Hindlimb muscle (tissue), 1 donor: ENCODE data around the gene TIMP1. TPM values are rescaled to one million over a fixed set of nuclear protein-coding genes. Genes with fewer than 3 reads are reported as not detected.
"Not testable (repeated sequence)": the region's sequence is repeated elsewhere in the genome, so short reads cannot be mapped to it uniquely, and the experiment has no call there.

Source experiments
- DNase-seq: peaks from one replicate; pipeline ENCODE4 v3.0.0-alpha.2; 2013
- polyA plus RNA-seq: library from polyadenylated mRNA; unstranded; fragments of 120-200 nt; gene quantifications from one replicate; pipeline ENCODE4 v1.2.1, GENCODE V29; 2013; ENCODE audit not compliant: insufficient read length

TIMP1 gene
- polyA plus RNA-seq, 1 donor = 120 TPM

DNA sequence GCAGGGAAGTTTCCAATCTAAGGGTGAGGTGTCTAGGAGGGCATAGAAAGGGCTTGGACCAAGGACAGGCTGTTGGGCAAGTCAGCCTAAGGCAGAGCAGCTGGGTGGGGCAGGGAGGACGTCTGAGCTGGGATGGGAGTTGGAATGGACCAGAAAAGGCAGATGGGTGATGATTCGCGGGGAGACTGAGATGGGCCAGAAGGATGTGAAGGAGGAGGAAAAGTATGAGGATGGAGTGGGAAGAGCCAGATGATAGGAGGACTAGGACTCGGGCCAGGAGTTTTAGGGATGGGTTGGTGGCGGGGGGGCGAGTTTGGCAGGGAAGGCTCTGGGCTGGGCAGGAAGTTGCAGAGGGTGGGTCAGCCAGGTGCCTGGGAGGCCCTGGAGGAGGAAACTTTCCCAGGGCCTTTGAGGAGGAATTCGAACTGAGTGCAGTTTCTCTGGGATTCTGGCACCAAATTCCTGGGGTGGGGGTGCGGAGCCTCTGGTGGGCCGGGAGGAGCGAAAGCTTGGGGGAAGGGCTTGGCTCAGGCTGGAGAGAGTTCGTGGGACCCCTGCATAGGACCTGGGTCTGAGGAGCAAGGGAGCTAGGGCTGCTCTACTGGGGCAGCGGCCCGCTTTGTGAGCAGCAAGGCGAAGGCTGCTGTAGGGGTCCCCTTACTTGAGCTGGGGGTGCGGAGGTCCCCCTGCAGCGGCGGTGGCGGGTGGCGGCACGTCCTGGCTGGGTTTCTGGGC lies 8.7 kb upstream of the TIMP1 start:
- peak; percentile 62 for DNase-seq

GRCh38 chrX:47574076-47574546 lies 8.1 kb upstream of the TIMP1 start:
- DNase-seq = peak; percentile 36

- DNase-seq = no peak
Observed at GRCh38 chrX:47574547-47575301, 7.5 kb upstream of the TIMP1 start.

- no peak for DNase-seq
Observed at GRCh38 chrX:47576021-47576898, 6.0 kb upstream of the TIMP1 start.

GRCh38 chrX:47577424-47577823 lies 4.8 kb upstream of the TIMP1 start:
- DNase-seq = no peak

GRCh38 chrX:47577901-47578300 lies 4.3 kb upstream of the TIMP1 start:
- no peak for DNase-seq

- DNase-seq = no peak
Observed at GRCh38 chrX:47578692-47579091, 3.5 kb upstream of the TIMP1 start.

GRCh38 chrX:47579537-47579936 lies 2.7 kb upstream of the TIMP1 start:
- DNase-seq = no peak

- DNase-seq = no peak
Observed at GRCh38 chrX:47583240-47583861, 1.1 kb downstream of the TIMP1 start.

- DNase-seq = no peak
Observed at GRCh38 chrX:47584714-47585113, 2.5 kb downstream of the TIMP1 start.

GRCh38 chrX:47585273-47585672 lies 3.0 kb downstream of the TIMP1 start:
- DNase-seq = no peak

DNA sequence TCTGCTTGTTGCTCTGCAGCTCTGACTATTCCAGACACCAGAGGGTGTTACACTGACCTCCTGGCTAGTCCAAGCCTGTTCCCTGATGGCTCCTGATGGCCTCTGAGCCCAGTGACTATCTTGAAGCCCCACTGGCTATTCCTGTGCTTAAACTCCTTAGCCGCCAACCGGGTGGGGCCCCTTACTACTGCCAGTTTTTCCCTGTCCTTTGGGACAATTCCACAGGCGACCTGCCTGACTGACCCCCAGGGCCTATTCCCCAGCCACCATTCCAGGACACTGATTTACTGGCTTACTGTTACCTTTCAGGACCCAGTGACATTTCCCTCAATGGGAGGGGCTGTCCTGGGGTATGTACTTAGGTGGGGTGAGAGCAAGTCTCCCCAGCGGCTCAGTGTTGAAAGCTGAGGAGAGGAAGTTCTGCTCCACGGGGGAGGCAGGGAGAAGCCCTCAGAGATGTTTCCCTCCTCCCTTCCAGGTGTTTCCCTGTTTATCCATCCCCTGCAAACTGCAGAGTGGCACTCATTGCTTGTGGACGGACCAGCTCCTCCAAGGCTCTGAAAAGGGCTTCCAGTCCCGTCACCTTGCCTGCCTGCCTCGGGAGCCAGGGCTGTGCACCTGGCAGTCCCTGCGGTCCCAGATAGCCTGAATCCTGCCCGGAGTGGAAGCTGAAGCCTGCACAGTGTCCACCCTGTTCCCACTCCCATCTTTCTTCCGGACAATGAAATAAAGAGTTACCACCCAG lies 4.0 kb downstream of the TIMP1 start:
- DNase-seq = no peak

- no peak for DNase-seq
Observed at GRCh38 chrX:47587091-47587891, 5.1 kb downstream of the TIMP1 start.

GRCh38 chrX:47587906-47588735 lies 5.9 kb downstream of the TIMP1 start:
- no peak for DNase-seq

DNA sequence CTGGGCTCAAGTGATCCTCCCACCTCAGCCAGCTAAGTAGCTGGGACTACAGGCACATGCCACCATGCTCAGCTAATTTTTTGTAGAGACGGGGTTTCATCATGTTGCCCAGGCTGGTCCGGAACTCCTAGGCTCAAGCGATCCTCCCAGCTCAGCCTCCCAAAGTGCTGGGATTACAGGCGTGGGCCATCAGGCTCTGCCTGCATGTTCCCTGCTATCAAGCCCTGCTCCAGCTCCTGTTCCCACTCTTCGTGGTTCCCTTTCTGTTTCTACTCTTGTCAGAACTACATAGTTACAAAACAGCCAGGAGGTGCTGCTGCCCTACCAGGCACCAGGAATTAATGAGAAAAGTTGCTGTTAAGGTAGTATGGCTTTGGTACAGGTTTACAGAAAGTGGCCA lies 8.7 kb downstream of the TIMP1 start:
- DNase-seq = no peak

DNA sequence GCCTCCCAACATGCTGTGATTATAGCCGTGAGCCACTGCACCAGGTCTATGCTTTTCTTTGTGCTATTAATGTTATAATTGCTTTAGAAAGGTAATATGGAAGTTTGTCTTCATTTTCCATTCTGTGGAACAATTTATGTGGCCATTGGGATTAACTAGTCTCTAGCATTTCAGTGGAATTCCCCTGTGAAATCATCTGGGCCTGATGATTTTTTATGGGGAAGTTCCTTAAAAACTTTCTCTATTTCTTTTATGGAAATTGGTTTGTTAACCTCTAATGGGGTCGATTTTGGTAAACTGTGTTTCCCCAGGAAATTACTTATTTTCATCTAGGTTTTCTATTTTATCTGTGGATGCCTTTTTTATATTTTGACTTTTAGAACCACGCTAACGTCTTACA lies 11.3 kb downstream of the TIMP1 start:
- no peak for DNase-seq

DNA sequence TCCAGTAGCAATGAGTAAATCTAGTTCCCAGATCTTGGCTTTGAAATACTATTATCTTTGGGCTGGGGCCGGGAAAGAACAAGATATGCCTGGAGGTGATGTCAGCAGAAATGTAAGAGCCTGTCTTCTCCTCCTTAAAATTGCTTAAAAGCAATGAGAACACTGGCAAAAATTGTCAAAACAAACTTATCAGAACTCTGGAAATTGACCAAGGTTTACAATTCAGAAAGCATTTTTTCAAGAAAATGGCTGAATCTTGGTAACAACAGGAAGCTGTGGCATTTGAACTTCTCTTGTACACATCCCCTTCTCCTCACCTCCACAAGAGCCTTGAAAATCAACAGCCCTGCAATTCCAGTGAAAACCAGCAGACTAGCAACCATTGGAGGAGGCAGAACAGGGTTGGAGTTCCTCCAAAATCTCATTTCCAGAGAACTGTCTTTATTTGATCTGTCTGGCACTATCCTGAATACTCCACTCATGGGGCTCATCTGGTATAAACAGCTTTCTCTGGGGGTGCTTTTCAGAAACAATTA lies 13.5 kb downstream of the TIMP1 start:
- DNase-seq = no peak

DNA sequence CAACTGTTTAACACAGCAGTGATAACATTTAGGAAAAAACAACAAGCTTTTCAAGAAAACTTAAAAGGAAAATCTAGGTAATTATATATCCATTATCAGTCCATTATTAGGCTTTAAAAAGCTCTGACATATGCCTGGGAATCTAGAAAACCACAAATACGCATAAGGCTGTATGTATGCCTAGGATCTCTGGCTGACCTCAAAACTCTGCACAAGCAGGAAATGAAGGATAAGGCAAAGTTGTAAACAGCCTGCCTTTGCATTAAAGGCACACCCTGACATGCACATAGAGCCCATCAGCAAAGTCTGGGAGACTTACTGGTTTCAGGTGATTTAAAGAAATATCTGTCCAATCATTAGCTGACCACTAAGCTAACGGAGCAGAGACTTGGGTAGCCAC lies 14.0 kb downstream of the TIMP1 start:
- no peak for DNase-seq

DNA sequence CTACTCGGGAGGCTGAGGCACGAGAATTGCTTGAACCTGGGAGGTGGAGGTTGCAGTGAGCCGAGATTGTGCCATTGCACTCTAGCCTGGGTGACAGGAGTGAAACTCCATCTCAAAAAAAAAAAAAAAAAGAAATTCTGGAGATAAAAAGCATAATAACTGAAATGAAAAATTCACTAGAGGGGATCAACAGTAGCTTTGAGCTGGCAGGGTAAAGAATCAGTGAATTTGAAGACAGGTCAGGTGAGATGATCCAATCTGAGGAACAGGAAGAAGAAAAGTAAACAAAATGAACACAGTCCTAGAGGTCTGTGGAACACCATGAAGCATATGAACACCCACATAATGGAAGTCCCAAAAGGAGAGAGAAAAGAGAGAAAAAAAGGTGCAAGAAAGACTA lies 15.0 kb downstream of the TIMP1 start:
- no peak for DNase-seq

DNA sequence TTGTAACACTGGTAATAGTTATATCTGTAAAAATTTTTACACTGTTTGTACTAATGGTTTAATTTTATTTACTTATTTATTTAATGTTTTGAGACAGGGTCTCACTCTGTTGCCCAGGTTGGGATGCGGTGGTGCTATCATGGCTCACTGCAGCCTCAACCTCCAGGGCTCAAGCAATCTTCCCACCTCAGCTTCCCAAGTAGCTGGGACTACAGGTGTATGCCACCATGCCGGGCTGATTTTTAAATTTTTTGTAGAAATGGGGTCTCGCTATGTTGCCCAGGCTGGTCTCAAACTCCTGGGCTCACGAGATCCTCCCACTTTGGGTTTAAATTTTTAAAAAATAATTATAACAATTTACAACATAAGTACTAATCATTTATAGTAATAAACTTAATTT lies 20.9 kb downstream of the TIMP1 start:
- not testable (repeated sequence) for DNase-seq
